ENCODE measurements around the gene ATAD3B. TPM values are rescaled to one million over a fixed set of nuclear protein-coding genes. Genes with fewer than 3 reads are reported as not detected.

Gene ATAD3B
- total RNA-seq, 1 experiment from 2014 or later, result 104 TPM

DNA sequence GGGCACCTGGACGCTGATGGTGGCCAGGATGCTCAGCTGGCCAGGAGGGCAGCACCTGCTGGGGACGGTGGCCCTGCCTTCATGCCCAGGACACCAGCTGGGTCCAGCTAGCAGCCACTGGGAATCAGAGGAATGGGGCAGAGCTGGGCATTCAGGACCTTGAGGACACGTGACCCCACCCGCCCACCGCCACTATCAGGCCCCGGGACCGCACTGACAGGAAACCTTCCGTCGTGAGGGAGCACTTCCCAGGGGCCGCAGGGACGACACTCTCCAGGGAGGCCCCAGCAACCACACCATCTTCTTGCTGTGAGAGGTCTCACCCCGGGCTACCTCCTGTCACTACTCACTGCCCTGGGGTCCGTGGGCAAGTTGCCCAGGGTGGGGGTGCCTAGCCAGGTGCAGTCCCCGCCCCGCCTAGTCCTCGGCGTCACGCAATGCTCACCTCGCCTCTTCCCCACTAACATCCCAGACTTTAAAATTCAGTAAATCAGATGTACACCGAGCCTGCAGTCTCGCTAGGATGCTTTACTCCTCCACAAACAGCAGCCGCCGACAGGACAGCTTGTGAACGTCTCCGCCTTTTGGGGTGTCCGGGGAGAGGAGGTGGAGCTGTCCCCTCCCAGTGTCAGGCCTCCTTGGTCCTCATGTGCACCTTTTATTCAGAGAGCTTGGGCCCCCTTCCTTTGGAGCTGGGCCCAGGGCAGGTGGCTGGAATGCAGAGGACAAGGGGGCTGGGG lies 31.1 kb upstream of the ATAD3B start:
- intact Hi-C loops (cut with micrococcal nuclease; ENCODE audit: unreplicated experiment) (no loop called here), in situ Hi-C loops (cut with HindIII; ENCODE audit: low pct_unique_long_range_greater_than_20kb, low sequenced_read_pairs) (no loop called here)
- Histone ChIP-seq H3K4me1 (ENCODE audit: control insufficient read depth, insufficient read depth, low read length) (peaks cover 39% of the 10 kb centered on the region), H3K36me3 (ENCODE audit: control insufficient read depth, insufficient read depth, low read length) (peaks cover 2% of the 10 kb centered on the region; the same call in 1 of the 2 replicates), H3K27me3 (ENCODE audit: control insufficient read depth, insufficient read depth, low read length) (no peaks in the 10 kb centered on the region), H3K9me3 (ENCODE audit: control insufficient read depth, insufficient read depth, low read depth, low read length) (no peaks in the 10 kb centered on the region), H3K27ac (ENCODE audit: low read length) (peak overlapping the region; percentile 74), H3K4me3 (ENCODE audit: low read depth in 2 of 2, low read length in 2 of 2) (no peak overlapping the region)
- TF ChIP-seq POLR2AphosphoS5 (IDR thresholded peaks at IDR 0.05; ENCODE audit: low read depth, low read length), result no peak
- TF ChIP-seq, protein P1, sequence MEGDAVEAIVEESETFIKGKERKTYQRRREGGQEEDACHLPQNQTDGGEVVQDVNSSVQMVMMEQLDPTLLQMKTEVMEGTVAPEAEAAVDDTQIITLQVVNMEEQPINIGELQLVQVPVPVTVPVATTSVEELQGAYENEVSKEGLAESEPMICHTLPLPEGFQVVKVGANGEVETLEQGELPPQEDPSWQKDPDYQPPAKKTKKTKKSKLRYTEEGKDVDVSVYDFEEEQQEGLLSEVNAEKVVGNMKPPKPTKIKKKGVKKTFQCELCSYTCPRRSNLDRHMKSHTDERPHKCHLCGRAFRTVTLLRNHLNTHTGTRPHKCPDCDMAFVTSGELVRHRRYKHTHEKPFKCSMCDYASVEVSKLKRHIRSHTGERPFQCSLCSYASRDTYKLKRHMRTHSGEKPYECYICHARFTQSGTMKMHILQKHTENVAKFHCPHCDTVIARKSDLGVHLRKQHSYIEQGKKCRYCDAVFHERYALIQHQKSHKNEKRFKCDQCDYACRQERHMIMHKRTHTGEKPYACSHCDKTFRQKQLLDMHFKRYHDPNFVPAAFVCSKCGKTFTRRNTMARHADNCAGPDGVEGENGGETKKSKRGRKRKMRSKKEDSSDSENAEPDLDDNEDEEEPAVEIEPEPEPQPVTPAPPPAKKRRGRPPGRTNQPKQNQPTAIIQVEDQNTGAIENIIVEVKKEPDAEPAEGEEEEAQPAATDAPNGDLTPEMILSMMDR (IDR thresholded peaks at IDR 0.05), result no peak
- no peak for TF ChIP-seq TCF7L2 (IDR thresholded peaks at IDR 0.05; ENCODE audit: low read depth, low read length)
- TF ChIP-seq, protein P2, sequence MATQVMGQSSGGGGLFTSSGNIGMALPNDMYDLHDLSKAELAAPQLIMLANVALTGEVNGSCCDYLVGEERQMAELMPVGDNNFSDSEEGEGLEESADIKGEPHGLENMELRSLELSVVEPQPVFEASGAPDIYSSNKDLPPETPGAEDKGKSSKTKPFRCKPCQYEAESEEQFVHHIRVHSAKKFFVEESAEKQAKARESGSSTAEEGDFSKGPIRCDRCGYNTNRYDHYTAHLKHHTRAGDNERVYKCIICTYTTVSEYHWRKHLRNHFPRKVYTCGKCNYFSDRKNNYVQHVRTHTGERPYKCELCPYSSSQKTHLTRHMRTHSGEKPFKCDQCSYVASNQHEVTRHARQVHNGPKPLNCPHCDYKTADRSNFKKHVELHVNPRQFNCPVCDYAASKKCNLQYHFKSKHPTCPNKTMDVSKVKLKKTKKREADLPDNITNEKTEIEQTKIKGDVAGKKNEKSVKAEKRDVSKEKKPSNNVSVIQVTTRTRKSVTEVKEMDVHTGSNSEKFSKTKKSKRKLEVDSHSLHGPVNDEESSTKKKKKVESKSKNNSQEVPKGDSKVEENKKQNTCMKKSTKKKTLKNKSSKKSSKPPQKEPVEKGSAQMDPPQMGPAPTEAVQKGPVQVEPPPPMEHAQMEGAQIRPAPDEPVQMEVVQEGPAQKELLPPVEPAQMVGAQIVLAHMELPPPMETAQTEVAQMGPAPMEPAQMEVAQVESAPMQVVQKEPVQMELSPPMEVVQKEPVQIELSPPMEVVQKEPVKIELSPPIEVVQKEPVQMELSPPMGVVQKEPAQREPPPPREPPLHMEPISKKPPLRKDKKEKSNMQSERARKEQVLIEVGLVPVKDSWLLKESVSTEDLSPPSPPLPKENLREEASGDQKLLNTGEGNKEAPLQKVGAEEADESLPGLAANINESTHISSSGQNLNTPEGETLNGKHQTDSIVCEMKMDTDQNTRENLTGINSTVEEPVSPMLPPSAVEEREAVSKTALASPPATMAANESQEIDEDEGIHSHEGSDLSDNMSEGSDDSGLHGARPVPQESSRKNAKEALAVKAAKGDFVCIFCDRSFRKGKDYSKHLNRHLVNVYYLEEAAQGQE (IDR thresholded peaks at IDR 0.05; ENCODE audit: insufficient read depth in 1 of 2, low read depth in 2 of 2, low read length in 1 of 2), result no peak
- no peak for TF ChIP-seq SIN3A (IDR thresholded peaks at IDR 0.05; ENCODE audit: borderline replicate concordance, insufficient read depth, low read depth, low read length)
- DNase-seq (ENCODE audit: low read depth, low spot score), result no peak
- TSS peak; percentile 88 for BruUV-seq (replicated peaks)
- CTCF ChIA-PET, result interaction anchor here (0.5 to 1.7 kb wide), 5 partner anchors 8 to 38 kb away, joined by 3 to 6 read pairs (median 4); no protein-coding TSS in a partner anchor
- ATAC-seq, result peak; percentile 3
- POLR2A ChIA-PET, result interaction anchor here (1.6 kb wide), 1 partner anchor 9 kb away, joined by 4 read pairs; no protein-coding TSS in a partner anchor

DNA sequence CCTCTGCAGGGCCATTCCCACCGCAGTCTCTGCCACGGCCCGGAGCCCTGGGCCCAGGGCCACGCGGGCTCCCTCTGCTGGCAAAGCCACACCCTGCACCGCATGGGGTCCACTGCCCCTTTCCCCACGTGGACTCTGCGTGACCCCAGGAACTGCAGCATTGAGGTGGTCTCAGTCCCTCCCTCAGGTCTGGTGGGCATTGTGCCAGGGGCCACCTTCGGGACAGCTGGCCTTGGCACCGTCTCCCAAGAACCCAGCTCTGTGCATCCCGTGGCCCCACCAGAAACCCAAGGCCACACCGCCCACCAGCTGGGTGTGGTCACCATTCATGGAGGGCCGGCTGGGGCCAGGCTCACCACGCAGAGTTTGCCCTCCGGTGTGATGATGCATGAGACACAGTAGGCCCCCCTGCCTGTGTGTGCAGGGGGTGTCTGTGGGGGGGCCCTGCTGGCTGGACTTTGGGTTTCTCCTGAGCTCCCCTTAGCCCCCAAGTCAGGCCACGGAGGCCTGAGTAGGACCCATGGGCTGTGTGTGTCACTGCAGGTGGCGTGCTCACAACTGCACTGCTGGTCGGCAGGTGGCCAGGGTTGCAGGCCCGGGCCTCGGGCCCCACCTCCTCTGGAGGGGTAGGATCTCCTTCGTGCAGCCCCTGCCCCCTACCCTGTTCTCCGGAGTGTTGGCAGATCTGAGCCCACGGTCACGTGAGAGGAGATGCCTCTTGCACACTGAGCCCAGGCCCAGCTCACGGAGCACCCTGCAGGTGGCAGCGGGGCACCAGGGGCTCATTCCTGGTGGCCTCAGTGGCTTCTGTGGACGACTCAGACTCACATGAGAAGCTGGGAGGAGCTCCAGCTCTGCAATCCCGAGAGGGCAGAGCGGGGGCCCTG lies 30.3 kb upstream of the ATAD3B start:
- Histone ChIP-seq H3K9me3 (ENCODE audit: control insufficient read depth, insufficient read depth, low read depth, low read length) (no peaks in the 10 kb centered on the region), H3K36me3 (ENCODE audit: control insufficient read depth, insufficient read depth, low read length) (peaks cover 2% of the 10 kb centered on the region; the same call in 1 of the 2 replicates), H3K27me3 (ENCODE audit: control insufficient read depth, insufficient read depth, low read length) (no peaks in the 10 kb centered on the region), H3K4me1 (ENCODE audit: control insufficient read depth, insufficient read depth, low read length) (peaks cover 39% of the 10 kb centered on the region), H3K27ac (ENCODE audit: low read length) (peak overlapping the region; percentile 74), H3K4me3 (ENCODE audit: low read depth in 2 of 2, low read length in 2 of 2) (no peak overlapping the region)
- ATAC-seq (peak; percentile 74), DNase-seq (ENCODE audit: low read depth, low spot score) (no peak)
- ChIA-PET CTCF (interaction anchor here (0.5 to 1.7 kb wide), 9 partner anchors 8 to 150 kb away, joined by 3 to 9 read pairs (median 4); partner anchors contain the start of gene AURKAIP1), POLR2A (interaction anchor here (0.5 to 1.6 kb wide), 2 partner anchors 10 to 63 kb away, joined by 4 to 5 read pairs; no protein-coding TSS in a partner anchor)
- in situ Hi-C loops (cut with HindIII; ENCODE audit: low pct_unique_long_range_greater_than_20kb, low sequenced_read_pairs) (no loop called here), intact Hi-C loops (cut with micrococcal nuclease; ENCODE audit: unreplicated experiment) (no loop called here)
- TF ChIP-seq, protein P1 (IDR thresholded peaks at IDR 0.05), result peak; percentile 97
- TF ChIP-seq TCF7L2 (IDR thresholded peaks at IDR 0.05; ENCODE audit: low read depth, low read length), result no peak
- TF ChIP-seq, protein P2 (IDR thresholded peaks at IDR 0.05; ENCODE audit: insufficient read depth in 1 of 2, low read depth in 2 of 2, low read length in 1 of 2), result no peak
- TF ChIP-seq POLR2AphosphoS5 (IDR thresholded peaks at IDR 0.05; ENCODE audit: low read depth, low read length), result peak; percentile 52; the same call in 1 of the 2 replicates
- no peak for TF ChIP-seq SIN3A (IDR thresholded peaks at IDR 0.05; ENCODE audit: borderline replicate concordance, insufficient read depth, low read depth, low read length)
- BruUV-seq (replicated peaks), result no TSS peak

Data from Panc1 (cell line).